ENCODE data around the gene COA1.
"Not testable (repeated sequence)": the region's sequence is repeated elsewhere in the genome, so short reads cannot be mapped to it uniquely, and the experiment has no call there.

The COA1 gene

GRCh38 chr7:43686991-43687390, 42.3 kb downstream of the COA1 start:
- DNase-seq = no peak

GRCh38 chr7:43680736-43681135, 48.6 kb downstream of the COA1 start:
- DNase-seq = no peak

- DNase-seq = no peak
These were observed 49.9 kb downstream of the COA1 start for GRCh38 chr7:43679210-43680068.

- DNase-seq = no peak
These were observed 51.0 kb downstream of the COA1 start for GRCh38 chr7:43678315-43678714.

- no peak for DNase-seq
These were observed 51.5 kb downstream of the COA1 start for GRCh38 chr7:43677864-43678263.

GRCh38 chr7:43674559-43675436, 54.5 kb downstream of the COA1 start:
- DNase-seq = peak; percentile 78

GRCh38 chr7:43673243-43673976, 55.9 kb downstream of the COA1 start:
- DNase-seq = not testable (repeated sequence)

- DNase-seq = no peak
These were observed 57.8 kb downstream of the COA1 start for GRCh38 chr7:43671521-43671920.

GRCh38 chr7:43669286-43670081, 59.8 kb downstream of the COA1 start:
- no peak for DNase-seq

GRCh38 chr7:43668035-43668434, 61.3 kb downstream of the COA1 start:
- DNase-seq = no peak

GRCh38 chr7:43666938-43667337, 62.4 kb downstream of the COA1 start:
- DNase-seq = no peak

GRCh38 chr7:43664681-43665080, 64.6 kb downstream of the COA1 start:
- DNase-seq = no peak

- no peak for DNase-seq
These were observed 69.2 kb downstream of the COA1 start for GRCh38 chr7:43660141-43660540.

GRCh38 chr7:43659549-43659896, 69.8 kb downstream of the COA1 start:
- no peak for DNase-seq

- DNase-seq = peak; percentile 9
These were observed 70.4 kb downstream of the COA1 start for GRCh38 chr7:43658718-43659548.

- DNase-seq = no peak
These were observed 72.3 kb downstream of the COA1 start for GRCh38 chr7:43656997-43657396.

- DNase-seq = no peak
These were observed 73.7 kb downstream of the COA1 start for GRCh38 chr7:43655584-43655983.

- DNase-seq = no peak
These were observed 75.3 kb downstream of the COA1 start for GRCh38 chr7:43653891-43654504.

GRCh38 chr7:43653466-43653865, 75.9 kb downstream of the COA1 start:
- no peak for DNase-seq

- no peak for DNase-seq
These were observed 77.0 kb downstream of the COA1 start for GRCh38 chr7:43652364-43652763.

- no peak for DNase-seq
These were observed 78.8 kb downstream of the COA1 start for GRCh38 chr7:43650457-43651052.

Data from DMS53 (cell line).